Stimulated activated CD4-positive, alpha-beta T cell treated with anti-CD3 and anti-CD28 coated beads, Interleukin-4, amount 100 ng/mL, for 48 hours (primary cell): Measurements from ENCODE around the gene PPFIBP1.
"Not testable (repeated sequence)": the region's sequence is repeated elsewhere in the genome, so short reads cannot be mapped to it uniquely, and the experiment has no call there.

Source experiments
- DNase-seq, 2 donors: peaks; one replicate each; pipeline ENCODE4 v3.0.0-alpha.2; 2020; ENCODE audit warnings: low read depth in 2 of 2

Gene PPFIBP1

DNA sequence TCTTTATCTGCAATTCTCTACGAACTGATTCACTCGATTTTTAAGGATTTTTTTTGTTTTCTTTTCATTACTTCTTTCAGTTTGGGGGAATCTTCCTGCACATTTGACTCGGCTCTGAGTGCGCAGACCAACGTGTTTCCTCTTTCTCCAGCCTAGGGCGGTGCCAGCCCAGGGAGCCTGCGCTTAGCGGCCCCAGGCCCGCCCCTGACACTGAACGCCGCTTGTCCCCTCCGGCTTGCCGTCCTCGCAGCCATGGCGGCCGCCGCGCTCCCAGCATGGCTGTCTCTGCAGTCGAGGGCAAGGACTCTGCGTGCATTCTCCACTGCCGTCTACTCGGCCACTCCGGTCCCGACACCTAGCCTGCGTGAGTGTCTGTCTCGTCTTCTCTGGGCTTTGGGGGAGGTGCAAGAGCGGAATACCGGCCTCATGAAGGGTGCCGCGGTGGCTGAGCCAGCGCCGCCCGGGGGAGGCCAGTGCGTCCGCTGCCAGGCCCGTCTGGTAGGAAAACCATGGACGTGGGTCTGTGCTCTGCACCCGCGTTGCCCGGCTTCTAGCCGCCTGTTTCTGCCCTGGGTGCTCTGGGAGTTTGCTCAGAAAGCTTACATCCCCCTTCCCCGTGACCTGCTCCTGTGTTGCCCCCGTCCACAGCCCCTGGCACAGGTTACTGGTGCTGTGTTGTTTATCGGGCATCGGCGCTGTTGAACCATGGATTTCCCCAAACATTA, 186.7 kb downstream of the PPFIBP1 start, which contains the start of gene MRPS35:
Gene MRPS35 (plus strand): TSS at position 241 of the 725 bp plus-strand sequence. CDS start 12 bp downstream, at position 253.
- peak; percentile 89 to 90 for DNase-seq

DNA sequence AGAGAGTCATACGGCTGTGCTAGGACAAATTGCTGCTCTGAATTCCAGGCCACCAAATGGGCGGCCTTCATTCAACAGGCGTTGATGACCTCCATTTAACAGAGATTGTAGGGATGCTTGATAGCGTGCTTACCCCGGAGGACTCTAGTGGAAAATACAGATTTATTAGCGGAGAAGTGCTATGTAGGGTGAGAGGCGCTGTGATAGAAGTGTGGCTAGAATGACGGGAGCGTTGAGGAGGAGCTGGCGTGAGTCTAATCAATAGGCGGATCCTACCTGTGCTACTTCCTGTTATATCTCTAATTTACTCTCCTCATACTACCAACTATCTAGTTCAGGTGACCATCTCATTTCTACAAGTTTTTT, 187.3 kb downstream of the PPFIBP1 start:
- DNase-seq, result no peak

DNA sequence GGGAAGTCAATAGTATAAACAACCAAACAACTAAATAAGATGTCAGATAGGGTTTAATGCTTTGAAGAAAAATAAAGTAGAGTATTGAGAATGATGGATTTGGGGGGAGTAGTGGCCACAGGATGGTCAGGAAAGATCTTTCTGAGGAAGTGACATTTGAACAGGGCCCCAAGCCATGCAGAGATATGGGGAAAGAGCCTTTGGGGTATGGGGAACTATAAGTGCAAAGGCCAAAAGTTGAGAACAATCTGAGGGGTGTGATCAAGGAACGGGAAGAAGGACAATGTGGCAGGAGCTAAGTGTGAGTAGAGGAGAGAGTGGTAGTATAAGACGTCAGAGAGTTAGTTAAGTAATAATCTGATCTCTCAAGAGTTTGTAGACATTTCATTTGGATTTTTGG, 188.0 kb downstream of the PPFIBP1 start:
- DNase-seq, result no peak

DNA sequence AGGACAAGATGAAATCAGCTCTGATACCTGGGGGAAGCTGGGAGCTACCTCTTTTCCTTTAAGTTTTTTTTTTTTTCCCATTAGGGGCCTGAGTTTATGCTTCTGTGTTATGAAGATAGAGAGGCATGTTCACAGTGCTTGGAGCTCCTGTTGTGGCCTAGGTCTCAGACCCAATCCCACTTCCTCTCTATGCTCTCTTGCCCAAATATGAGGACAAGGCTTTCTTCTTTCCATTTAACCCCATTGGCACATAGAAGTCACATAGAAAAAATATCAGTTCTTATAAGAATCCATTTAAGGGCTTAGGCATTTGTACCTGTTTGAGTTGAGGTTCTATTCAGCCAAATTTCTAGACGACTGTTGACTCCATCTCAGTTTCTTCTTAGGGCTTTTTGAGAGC, 199.2 kb downstream of the PPFIBP1 start:
- no peak for DNase-seq

DNA sequence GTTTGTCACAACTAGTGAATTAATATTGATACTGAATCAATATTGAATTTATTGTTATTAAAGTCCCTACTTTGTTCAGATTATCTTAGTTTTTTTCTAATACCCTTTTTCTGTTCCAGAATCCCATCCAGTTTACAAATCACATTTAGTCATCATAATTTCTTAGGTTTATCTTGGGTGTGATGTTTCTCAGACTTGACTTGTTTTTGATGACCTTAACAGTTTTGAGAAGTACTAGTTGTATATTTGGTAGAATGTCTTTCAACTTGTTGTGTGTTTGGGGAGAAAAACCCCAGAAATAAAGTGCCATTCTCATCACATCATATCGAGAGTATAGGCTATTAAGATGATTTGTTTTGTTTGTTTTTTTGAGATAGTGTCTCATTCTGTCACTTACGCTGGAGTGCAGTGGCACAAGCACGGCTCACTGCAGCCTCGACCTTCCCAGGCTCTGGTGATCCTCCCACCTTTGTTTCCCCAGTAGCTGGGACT, 206.1 kb downstream of the PPFIBP1 start:
- DNase-seq, result no peak

DNA sequence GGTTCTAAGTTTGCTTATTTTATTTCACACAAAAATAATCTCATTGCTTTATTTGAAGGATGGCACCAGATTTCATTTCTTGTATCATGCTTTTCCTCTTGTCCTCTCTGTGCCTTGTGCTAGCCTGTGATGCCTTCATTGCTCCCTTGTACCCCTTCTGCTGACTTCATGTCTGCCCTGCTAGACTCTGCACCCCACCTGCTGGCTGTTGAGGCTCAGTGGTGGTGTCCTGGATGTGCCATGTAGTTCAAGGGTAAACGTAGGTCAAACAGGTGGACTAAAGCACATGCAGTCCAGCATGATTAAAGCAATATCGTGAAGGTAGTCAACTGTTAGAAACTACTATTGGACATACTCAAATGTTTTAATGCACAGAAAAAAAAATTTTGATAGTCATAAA, 208.3 kb downstream of the PPFIBP1 start:
- DNase-seq, result no peak

DNA sequence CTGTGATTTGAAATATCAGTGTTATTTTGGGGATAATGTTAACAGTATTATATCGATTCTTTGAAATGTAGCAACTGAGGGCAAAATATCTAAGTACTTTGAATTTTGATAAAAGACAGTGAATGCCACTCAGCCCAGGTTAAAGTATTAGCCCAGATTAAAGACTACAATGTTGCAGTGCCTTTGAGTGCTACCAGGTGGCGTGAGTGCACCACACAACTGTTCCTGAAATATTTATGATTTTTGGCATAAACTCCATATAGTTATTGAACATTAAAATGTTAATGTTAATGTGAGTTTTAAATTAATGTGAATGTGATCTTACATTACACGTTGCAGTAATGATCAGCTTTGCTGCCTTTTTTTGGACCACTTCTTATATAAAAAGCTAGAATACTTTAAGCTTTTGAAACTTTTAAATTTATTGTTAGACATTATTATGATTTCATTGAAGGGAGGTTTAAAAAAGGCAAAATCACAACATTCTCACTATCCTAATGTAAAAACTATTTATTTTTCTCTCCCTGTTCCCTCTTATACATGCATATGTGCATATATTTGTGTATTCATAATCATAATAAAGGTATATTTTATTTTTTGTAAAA, 209.1 kb downstream of the PPFIBP1 start:
- DNase-seq, result no peak

DNA sequence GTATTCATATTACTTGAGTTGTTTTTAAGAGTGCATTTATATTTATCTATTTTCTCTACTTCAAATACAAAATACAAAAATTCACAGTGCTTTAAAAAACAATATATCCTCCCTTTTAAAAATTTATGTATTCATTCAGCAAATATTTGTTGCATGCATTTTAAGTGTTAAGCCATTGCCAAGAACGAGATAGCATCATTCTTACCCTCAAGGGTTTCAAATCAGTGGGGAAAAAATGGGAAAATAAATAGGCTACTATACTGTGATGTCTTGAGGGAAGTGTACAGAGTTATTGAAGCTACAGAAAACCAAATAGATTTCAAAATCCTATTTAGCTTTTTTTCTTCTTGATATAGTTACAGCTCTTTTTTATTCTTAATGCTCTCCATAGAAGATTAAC, 209.8 kb downstream of the PPFIBP1 start:
- no peak for DNase-seq

DNA sequence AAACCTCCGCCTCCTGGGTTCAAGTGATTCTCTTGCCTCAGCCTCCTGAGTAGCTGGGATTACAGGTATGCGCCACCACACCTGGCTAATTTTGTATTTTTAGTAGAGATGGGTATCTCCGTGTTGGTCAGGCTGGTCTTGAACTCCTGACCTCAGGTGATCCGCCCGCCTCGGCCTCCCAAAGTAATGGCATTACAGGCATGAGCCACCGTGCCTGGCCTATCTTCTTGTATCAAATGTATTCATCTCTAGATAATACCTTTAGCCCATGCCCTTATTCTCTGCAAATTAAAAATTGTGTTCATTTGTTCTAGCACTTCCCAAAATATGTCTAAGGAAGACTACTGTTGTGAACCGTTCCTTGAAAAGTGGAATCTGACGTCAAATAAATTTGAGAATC, 210.3 kb downstream of the PPFIBP1 start:
- DNase-seq, result not testable (repeated sequence)

DNA sequence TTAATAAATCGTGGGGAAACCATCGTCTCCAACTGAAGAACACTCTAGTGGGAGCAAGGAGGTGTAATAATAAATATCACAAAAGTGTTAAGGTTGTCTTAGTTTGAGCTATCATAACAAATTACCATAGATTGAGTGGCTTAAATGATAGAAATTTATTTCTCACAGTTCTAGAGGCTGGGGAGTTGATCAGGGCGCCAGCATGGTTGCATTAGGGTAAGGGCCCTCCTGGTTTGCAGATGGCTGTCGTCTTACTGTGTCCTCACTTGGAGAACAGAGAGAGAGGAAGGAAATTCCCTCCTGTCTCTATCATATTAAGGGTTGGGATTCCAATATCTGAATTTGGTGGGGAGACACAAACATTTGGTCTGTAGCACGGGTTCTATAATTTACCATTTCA, 219.6 kb downstream of the PPFIBP1 start:
- no peak for DNase-seq
